SK-N-DZ (cell line): ENCODE data around the gene NR2F2.
A peak's percentile ranks its signal among the peaks of the same experiment; 100 is the strongest.

ENCODE experiments used
- DNase-seq: peaks from one replicate; pipeline ENCODE4 v3.0.0-alpha.2; 2015; ENCODE audit warnings: low spot score

NR2F2 gene

DNA sequence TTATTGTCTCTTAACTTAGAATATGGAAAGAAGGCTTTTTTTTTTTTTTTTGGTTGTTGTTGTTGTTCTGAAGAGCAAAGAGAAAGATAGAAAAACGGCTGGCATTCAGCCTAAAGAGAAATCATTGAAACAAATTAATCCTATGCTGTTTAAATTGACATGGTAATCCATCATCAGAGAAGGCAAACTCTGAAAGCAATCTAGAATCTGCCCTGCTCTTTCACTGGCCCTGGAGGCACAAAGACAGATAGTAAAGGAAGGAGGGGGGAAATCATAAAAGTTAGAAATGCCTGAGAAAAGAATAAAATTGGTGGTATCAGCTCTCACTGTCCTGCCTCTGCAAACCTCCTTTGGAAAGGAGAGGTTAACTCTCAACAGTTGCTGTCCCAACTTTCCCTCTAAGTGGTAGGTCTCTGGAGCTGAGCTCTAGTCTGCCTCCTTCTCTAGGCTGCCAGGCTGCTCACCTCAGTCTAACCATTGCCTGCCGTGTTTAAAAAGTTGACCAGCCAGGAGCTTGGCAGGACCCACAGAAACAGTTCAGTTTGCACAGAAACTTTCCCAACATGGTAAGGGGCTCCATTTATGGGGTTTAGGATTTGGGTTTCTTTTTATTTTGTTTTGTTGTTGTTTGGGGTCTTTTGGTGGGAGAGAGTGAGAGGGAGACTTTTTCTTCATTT is 13.4 kb upstream of the NR2F2 start:
- no peak for DNase-seq

DNA sequence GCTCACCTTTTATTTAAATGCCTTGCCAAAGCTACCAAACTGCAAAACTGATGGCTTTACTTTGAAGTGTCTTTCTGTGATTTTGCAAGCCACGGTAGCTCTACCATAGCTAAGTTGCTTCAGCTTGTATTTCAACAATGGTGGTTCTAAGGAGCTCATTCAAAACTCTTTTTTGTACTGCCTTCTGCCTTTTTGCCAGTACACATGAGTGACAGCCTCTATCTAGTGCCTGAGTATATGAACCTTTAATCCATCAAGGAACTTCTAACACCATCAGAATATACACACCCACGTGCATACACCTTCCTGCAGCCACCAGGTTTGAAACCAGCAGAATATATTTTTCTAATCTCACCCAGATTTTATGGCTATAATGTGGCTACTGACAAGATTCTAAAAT is 10.4 kb upstream of the NR2F2 start:
- no peak for DNase-seq

DNA sequence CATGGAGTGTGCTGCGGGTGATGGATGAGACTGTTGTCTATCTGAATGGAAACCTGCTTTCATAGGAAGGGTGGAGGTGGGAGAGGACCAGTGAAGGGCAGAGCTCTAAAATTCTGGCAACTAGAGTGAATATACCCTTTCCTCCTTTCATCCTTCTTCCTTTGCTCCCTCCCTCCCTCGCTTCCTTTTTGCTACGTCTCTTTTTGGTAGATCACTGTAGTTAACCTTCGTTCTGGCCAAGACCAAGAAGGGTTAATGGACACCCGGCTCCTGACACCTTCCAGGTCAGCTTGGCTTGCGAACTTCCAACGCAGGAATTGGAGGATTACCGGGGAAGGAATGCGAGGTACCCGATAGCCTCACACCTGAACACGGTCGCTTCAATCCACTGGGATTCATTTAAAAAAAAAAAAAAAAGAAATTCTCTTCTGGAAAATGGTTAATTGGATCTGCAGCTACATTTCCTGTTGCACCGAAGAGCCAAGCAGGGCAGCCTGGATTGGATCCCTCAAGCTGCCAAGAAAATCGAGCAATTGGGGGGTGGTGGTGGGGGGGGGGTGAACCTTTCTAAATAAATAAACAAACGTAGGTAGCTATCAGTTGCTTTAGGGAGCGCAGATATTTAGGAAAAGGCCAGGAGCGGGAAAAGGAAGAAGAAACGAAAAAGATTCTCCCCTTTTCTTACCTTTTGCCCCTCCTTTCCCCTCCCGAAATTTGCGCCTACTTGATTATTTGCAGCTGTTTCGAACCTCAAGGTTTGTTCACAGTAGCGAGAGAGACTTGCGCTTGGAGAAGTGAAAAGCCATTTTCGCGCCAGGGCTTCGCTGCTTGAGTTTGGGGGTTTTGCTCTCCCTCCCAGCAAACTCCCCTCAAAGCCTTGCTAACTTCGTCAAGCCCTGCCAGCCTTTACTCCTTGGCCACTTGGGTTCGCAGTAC is 9.5 kb upstream of the NR2F2 start:
- DNase-seq, result no peak

DNA sequence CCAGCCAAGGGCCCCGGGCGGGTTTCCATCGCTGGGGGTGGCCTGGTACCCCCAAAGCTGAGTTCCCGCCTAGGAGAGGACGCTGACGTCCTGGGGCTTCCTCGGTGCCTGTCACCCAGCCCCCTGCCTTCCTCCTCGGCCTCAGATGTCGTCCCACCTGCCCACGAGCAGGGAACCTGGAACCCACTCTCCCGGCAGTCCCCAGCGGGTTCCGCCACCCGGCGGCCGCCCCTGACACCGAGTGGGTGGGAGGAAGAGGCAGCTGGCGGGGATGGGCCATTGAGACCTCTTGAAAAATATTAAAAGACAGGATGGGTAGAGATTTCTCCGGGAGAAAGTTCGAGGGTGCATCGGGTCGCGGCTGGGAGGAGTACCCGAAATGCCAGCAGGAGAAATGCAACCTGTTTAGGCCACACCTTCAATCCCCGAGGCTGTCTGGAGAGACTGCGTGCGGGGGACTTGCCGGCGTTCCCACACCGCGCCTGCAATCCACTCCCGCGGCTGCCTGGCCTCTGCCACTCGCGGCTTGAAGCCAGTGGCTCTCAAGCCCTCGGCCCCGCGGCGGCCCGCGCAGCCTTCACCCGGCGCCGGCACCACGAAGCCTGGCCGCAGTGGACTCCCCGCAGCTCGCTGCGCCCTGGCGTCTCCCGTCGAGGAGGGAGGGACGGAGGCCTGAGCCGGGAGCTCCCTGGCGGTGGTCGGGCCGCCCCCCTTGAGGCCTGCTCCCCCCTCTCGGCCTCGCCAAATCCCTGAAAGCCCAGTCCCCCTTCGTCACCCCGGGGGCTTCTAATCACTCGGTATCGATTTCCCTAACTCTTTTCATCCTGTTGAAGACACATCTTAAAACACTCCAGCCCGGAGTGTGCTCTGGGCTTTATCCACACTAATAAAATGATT is 8.6 kb upstream of the NR2F2 start:
- DNase-seq, result peak; percentile 30

- DNase-seq, result no peak
Measured at GRCh38 chr15:96322536-96323318, 7.8 kb upstream of the NR2F2 start.

DNA sequence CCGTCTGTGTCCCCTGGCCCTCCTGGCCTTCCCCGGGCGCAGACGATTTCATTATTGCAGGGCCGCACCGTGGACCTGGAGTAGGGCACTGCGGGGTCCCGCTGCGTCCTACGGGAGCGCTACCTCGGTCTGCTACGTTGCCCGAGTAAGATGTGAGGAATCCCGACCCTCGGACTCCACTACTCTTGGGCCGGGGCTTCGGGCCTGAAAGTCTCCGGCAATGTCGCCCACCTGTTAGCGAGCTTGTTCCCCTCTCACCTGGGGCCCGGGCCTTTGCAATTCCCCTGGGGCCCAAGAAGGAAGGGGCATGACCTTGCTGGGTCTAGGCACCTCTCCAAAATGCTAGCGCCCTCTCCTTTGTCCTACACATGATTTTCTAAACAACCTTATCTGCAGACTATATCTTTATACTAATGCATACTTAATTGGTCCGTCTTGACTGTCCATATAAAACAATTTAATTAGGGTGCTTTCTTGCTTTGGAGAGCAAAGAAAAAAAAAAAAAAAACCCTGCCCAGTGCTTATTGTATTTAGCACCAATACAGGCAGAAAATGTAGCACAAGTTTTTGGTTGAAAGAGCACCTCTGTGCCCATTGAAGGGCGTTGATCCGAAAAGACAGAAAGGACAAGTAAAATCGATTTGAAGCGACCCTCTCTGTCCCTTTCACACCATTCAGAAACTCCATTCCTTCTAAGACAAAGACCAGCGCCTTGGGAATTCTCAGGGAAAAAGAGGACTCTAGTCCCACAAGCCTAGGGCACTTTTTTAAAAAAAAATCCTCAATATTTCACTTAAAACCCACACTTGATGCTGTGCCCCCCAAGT is 7.0 kb upstream of the NR2F2 start:
- no peak for DNase-seq

GRCh38 chr15:96324192-96324895 is 6.2 kb upstream of the NR2F2 start:
- no peak for DNase-seq

DNA sequence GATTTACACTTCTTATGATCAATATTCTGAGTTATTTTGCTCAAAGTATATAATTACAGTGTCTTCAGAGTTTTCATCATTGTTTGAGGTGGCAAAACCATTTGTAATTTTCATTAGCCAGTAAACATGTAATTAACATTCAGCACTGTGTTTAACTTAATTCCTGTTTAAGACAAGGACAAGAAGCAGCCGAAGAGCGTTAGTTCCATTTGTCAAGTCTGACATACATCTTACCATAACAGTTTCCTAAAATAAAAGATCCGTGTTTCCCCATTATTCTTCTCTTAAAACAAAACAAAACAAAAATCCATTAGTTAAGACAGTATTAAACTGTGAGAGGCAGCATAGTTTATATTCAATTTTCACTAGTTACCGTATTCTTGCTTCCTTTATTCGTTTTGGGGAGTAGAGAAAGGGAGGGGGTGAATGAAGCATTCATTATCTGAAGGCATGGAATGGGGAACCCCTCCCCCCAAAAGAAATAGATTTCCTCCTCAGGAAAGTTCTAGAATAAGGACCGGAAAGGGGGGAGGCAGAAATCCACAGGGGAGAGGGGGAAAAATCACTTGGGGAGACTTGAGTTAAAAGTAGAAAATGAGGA is 5.5 kb upstream of the NR2F2 start:
- no peak for DNase-seq

GRCh38 chr15:96325541-96326327 is 4.8 kb upstream of the NR2F2 start:
- no peak for DNase-seq

- no peak for DNase-seq
Measured at GRCh38 chr15:96326328-96327154, 4.0 kb upstream of the NR2F2 start.

GRCh38 chr15:96327155-96327741 is 3.3 kb upstream of the NR2F2 start:
- peak; percentile 80 for DNase-seq

DNA sequence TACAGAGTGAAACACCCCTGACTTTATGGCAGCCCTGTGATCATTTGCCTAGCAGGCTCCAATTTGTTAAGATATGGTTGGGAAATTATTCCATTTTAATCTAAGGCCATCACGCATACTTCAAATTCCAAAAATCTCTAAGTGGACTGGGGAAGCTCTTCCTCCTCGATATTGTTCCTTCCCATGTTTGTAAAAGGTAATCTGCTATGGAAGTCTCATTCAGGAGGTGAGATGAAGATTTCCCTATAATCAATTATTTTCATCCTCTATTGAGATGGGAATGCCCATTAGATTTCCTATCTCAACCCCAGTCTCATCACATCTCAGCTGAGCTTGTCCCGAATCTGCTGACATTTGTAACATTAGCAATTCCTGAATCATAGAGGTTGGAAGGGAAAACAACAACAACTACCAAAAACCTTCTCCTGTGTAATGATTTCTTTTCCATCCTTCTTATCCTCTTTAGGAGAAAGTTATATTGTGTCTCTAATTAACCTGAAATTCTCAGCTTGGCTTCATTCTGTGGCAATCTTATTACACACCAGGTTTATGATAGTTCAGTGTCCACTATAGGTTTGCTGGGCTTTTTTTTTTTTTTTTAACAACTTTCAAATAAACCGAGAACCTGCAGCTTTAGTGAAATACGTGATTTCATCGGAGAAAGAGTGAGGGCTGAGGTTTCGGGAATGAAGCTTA is 2.2 kb upstream of the NR2F2 start:
- no peak for DNase-seq

- no peak for DNase-seq
Measured at GRCh38 chr15:96328877-96329195, 1.7 kb upstream of the NR2F2 start.

DNA sequence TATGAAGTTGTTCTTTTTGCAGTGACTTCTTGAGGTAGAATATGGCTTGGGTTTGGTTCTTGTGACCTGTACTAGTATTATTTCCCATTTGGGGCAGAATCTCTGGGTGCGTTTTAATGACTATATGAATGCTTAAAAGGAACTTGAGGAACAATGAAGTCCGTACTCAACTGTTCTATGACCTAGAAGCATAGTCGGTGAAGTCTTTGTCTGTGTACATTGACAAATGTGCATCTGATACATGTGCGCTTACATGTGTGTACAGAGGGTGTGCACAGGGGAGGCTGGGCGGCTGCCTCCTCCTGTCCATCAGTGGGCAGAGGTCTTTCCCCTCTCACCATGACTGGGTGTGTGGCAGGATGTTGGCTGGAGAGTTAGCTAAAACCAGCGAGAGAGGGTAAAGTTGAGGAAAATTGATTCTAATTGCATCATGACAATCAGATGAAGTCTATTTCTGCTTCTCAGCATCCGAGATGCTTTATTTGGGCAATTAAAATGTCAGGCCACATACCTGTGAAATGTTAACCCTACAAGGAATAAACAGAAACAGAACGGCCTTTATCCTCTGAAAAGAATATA is 1.0 kb upstream of the NR2F2 start:
- DNase-seq, result no peak

GRCh38 chr15:96330064-96330449 is 443 bp upstream of the NR2F2 start:
- peak; percentile 67 for DNase-seq
